Measurements from ENCODE around the gene KLHL12. TPM values are rescaled to one million over a fixed set of nuclear protein-coding genes. Genes with fewer than 3 reads are reported as not detected.

Gene KLHL12
- polyA plus RNA-seq, 1 donor from 2014 or later, result 62.8 TPM

DNA sequence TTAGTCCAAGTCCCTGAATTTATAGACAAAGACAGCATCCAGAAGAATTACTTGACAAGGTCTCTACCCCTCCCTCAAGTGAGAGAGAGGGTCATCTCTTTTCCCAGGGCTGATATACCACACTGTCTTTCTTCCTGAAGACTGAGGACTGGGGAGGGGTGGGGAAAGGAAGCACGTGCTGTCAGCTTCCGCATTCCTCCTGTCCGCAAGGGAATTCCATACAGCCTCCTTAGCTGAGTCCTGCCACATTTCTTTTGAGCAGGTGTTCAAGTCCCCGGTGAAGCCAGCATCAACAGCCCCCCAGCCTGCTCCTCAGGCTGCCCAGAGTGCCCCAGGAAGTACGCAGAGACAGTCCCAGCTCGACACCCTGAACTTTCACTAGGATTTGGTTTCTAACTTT is 82.1 kb downstream of the KLHL12 start:
- no peaks in the 10 kb centered on the region for H3K79me2 ChIP-seq (replicated peaks; ENCODE audit: insufficient read depth, low read length)
- H4K20me1 ChIP-seq (ENCODE audit: insufficient read depth), result no peaks in the 10 kb centered on the region

DNA sequence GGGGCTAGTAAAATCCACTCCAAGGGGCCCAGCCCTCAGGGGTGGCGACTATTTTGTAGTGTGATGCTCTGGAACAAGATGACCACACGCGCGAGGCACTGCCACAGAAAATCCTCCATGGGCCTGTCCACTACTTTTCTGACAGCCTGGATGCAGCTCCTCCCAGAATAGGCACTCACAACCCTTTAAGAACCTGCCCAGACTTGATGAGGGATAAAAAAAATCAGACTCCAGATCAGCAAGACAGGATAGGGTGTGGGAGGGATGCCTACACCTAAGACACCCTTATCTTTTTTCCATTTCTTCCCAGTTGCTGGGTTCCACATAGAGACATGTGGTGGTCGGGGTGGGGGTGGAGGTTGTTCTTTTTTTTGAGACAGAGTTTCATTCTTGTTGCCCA is 82.8 kb downstream of the KLHL12 start:
- no peaks in the 10 kb centered on the region for H3K9me2 ChIP-seq (ENCODE audit: insufficient read depth, low read length)
- H3K9ac ChIP-seq (ENCODE audit: low read length), result no peak overlapping the region
- H3K4me3 ChIP-seq (ENCODE audit: low read length), result no peak overlapping the region
- no peaks in the 10 kb centered on the region for H3K36me3 ChIP-seq (ENCODE audit: insufficient read depth, low read length)
- H3F3A ChIP-seq (ENCODE audit: insufficient read depth, low read length, poor library complexity, severe bottlenecking), result no peaks in the 10 kb centered on the region
- no peak overlapping the region for H3K4me2 ChIP-seq (ENCODE audit: low read length)
- H2AFZ ChIP-seq (ENCODE audit: low read depth, low read length), result no peak overlapping the region
- H4K20me1 ChIP-seq (ENCODE audit: insufficient read depth), result no peaks in the 10 kb centered on the region
- H3K9me3 ChIP-seq (ENCODE audit: low read length), result no peaks in the 10 kb centered on the region
- no peak for TF ChIP-seq EP300 (conservative IDR thresholded peaks at IDR 0.05; ENCODE audit: poor library complexity, severe bottlenecking)
- no peak for TF ChIP-seq MXI1 (conservative IDR thresholded peaks at IDR 0.05; ENCODE audit: poor library complexity, severe bottlenecking)
- TF ChIP-seq EZH2 (IDR thresholded peaks at IDR 0.05; ENCODE audit: borderline replicate concordance, insufficient read depth, low read length, poor library complexity, severe bottlenecking), result no peak
- TF ChIP-seq, protein P1, sequence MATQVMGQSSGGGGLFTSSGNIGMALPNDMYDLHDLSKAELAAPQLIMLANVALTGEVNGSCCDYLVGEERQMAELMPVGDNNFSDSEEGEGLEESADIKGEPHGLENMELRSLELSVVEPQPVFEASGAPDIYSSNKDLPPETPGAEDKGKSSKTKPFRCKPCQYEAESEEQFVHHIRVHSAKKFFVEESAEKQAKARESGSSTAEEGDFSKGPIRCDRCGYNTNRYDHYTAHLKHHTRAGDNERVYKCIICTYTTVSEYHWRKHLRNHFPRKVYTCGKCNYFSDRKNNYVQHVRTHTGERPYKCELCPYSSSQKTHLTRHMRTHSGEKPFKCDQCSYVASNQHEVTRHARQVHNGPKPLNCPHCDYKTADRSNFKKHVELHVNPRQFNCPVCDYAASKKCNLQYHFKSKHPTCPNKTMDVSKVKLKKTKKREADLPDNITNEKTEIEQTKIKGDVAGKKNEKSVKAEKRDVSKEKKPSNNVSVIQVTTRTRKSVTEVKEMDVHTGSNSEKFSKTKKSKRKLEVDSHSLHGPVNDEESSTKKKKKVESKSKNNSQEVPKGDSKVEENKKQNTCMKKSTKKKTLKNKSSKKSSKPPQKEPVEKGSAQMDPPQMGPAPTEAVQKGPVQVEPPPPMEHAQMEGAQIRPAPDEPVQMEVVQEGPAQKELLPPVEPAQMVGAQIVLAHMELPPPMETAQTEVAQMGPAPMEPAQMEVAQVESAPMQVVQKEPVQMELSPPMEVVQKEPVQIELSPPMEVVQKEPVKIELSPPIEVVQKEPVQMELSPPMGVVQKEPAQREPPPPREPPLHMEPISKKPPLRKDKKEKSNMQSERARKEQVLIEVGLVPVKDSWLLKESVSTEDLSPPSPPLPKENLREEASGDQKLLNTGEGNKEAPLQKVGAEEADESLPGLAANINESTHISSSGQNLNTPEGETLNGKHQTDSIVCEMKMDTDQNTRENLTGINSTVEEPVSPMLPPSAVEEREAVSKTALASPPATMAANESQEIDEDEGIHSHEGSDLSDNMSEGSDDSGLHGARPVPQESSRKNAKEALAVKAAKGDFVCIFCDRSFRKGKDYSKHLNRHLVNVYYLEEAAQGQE (IDR thresholded peaks at IDR 0.05; ENCODE audit: borderline replicate concordance), result no peak
- no peaks in the 10 kb centered on the region for H3K79me2 ChIP-seq (replicated peaks; ENCODE audit: insufficient read depth, low read length)
- H3K27me3 ChIP-seq (ENCODE audit: insufficient read depth, low read depth, low read length), result no peaks in the 10 kb centered on the region
- no peak overlapping the region for H3K27ac ChIP-seq (ENCODE audit: low read length)

More for the DNA sequence above, 82.1 kb downstream of the KLHL12 start:
- no peaks in the 10 kb centered on the region for H3K27me3 ChIP-seq (ENCODE audit: insufficient read depth, low read depth, low read length)
- no peaks in the 10 kb centered on the region for H3K9me2 ChIP-seq (ENCODE audit: insufficient read depth, low read length)
- TF ChIP-seq MXI1 (conservative IDR thresholded peaks at IDR 0.05; ENCODE audit: poor library complexity, severe bottlenecking), result no peak
- TF ChIP-seq RAD21 (conservative IDR thresholded peaks at IDR 0.05), result no peak
- H3K4me2 ChIP-seq (ENCODE audit: low read length), result no peak overlapping the region
- no peaks in the 10 kb centered on the region for H3F3A ChIP-seq (ENCODE audit: insufficient read depth, low read length, poor library complexity, severe bottlenecking)
- no peak overlapping the region for H3K9ac ChIP-seq (ENCODE audit: low read length)
- no peak overlapping the region for H3K27ac ChIP-seq (ENCODE audit: low read length)
- no peak overlapping the region for H3K4me3 ChIP-seq (ENCODE audit: low read length)
- H2AFZ ChIP-seq (ENCODE audit: low read depth, low read length), result no peak overlapping the region
- no peaks in the 10 kb centered on the region for H3K9me3 ChIP-seq (ENCODE audit: low read length)
- no peaks in the 10 kb centered on the region for H3K36me3 ChIP-seq (ENCODE audit: insufficient read depth, low read length)

DNA sequence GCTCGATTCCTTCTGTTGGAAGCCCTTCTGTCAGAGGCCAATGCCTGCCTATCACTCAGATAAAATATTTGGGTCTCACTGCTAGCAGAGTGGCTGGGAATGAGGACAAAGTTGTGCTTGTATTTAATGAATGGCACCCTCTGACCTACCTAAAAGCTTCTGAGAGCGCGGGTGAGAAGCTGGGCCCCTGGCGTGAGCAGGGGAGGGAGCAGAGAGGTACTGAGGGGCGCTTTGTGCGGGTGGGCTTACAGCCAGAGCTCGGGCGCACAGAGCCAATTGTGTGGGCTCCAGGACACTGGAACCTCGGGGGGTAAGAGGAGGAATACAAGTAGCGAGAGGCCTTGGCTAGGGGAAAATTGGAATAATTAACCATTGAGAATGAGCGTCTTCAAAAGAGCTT is 84.0 kb downstream of the KLHL12 start:
- H3K79me2 ChIP-seq (replicated peaks; ENCODE audit: insufficient read depth, low read length), result no peaks in the 10 kb centered on the region
- H3K27me3 ChIP-seq (ENCODE audit: insufficient read depth, low read depth, low read length), result no peaks in the 10 kb centered on the region
- H3K4me3 ChIP-seq (ENCODE audit: low read length), result no peak overlapping the region
- H3F3A ChIP-seq (ENCODE audit: insufficient read depth, low read length, poor library complexity, severe bottlenecking), result no peaks in the 10 kb centered on the region
- no peak overlapping the region for H3K27ac ChIP-seq (ENCODE audit: low read length)
- no peak overlapping the region for H3K4me2 ChIP-seq (ENCODE audit: low read length)
- TF ChIP-seq EP300 (conservative IDR thresholded peaks at IDR 0.05; ENCODE audit: poor library complexity, severe bottlenecking) (no peak), RAD21 (conservative IDR thresholded peaks at IDR 0.05) (no peak), POLR2AphosphoS5 (IDR thresholded peaks at IDR 0.05) (no peak), TAF1 (IDR thresholded peaks at IDR 0.05; ENCODE audit: low read depth) (no peak), MXI1 (conservative IDR thresholded peaks at IDR 0.05; ENCODE audit: poor library complexity, severe bottlenecking) (no peak), SMC3 (conservative IDR thresholded peaks at IDR 0.05; ENCODE audit: poor library complexity) (no peak), EZH2 (IDR thresholded peaks at IDR 0.05; ENCODE audit: borderline replicate concordance, insufficient read depth, low read length, poor library complexity, severe bottlenecking) (no peak)
- TF ChIP-seq, protein P1 (IDR thresholded peaks at IDR 0.05; ENCODE audit: borderline replicate concordance), result no peak
- TF ChIP-seq, protein P2, sequence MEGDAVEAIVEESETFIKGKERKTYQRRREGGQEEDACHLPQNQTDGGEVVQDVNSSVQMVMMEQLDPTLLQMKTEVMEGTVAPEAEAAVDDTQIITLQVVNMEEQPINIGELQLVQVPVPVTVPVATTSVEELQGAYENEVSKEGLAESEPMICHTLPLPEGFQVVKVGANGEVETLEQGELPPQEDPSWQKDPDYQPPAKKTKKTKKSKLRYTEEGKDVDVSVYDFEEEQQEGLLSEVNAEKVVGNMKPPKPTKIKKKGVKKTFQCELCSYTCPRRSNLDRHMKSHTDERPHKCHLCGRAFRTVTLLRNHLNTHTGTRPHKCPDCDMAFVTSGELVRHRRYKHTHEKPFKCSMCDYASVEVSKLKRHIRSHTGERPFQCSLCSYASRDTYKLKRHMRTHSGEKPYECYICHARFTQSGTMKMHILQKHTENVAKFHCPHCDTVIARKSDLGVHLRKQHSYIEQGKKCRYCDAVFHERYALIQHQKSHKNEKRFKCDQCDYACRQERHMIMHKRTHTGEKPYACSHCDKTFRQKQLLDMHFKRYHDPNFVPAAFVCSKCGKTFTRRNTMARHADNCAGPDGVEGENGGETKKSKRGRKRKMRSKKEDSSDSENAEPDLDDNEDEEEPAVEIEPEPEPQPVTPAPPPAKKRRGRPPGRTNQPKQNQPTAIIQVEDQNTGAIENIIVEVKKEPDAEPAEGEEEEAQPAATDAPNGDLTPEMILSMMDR (IDR thresholded peaks at IDR 0.05; ENCODE audit: poor library complexity, severe bottlenecking), result no peak
- no peaks in the 10 kb centered on the region for H4K20me1 ChIP-seq (ENCODE audit: insufficient read depth)
- no peak overlapping the region for H3K9ac ChIP-seq (ENCODE audit: low read length)
- no peak overlapping the region for H2AFZ ChIP-seq (ENCODE audit: low read depth, low read length)
- no peaks in the 10 kb centered on the region for H3K36me3 ChIP-seq (ENCODE audit: insufficient read depth, low read length)
- no peaks in the 10 kb centered on the region for H3K9me2 ChIP-seq (ENCODE audit: insufficient read depth, low read length)
- no peaks in the 10 kb centered on the region for H3K9me3 ChIP-seq (ENCODE audit: low read length)
